Astrocyte (in vitro differentiated cells and primary cell): Measurements from ENCODE around the gene MYO7B.

Source experiments
- CTCF ChIP-seq: IDR thresholded peaks from 2 replicates; pipeline ENCODE4 v1.5.1; 2011; ENCODE audit warnings: low read depth, mild to moderate bottlenecking, inconsistent platforms, low read length, moderate library complexity; ENCODE audit not compliant: insufficient read depth
- EZH2 ChIP-seq: IDR thresholded peaks from 2 replicates; pipeline ENCODE4 v1.6.1; 2012; ENCODE audit warnings: mild to moderate bottlenecking, low read length, inconsistent platforms; ENCODE audit not compliant: insufficient read depth

DNA sequence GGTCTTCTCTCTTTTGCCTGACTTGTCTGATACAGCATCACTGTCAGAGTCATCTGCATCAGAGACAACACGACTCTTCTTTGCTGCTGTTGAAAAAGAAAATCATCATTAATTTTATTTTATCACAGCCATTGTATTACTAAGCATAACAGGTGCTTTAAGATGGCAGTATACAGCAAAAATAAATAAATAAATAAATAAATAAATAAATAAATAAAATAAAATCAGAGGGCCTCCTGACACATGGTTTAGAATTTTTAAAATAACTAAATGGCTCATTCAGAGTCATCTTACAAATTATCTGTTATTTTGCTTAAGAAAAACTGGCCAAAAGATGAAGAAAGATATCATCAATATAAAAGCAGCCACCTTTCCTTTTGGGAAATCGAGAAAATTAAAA is 32.0 kb upstream of the MYO7B start:
- no peak for TF ChIP-seq CTCF
- no peak for TF ChIP-seq EZH2
